K562 (cell line): ENCODE results near the gene RNF25. TPM values are rescaled to one million over a fixed set of nuclear protein-coding genes. Genes with fewer than 3 reads are reported as not detected.
A peak's percentile ranks its signal among the peaks of the same experiment; 100 is the strongest.

Experiments
- ATAC-seq: fragments of 200-7000 bp; cut with Tn5 transposase; 3 replicates; pipeline ENCODE4 v1.9.1; 2020; ENCODE audit warnings: moderate library complexity
- BruUV-seq: library from RNA; stranded (reverse); fragments of 400-500 nt; replicated peaks from 2 replicates; lab custom pipeline; 2021; lab: Mats Ljungman, UMichigan
- CTCF ChIA-PET: fragments of 300-600 bp; formaldehyde crosslinking; extraction: SDS; loops from one replicate; lab custom pipeline; 2021; ENCODE audit warnings: low intra/inter-chr PET ratio; lab: Yijun Ruan, JAX
- POLR2A ChIA-PET: fragments of 300-600, 350-650 bp; sonication (Branson Sonifier 250); formaldehyde crosslinking; extraction: SDS; loops from one replicate; lab custom pipeline; 2021; ENCODE audit warnings: antibody characterized with exemption, inconsistent platforms; lab: Yijun Ruan, JAX
- DNase-seq, 4 experiments: peaks; one replicate each; pipeline versions ENCODE4 v3.0.0 to v3.0.0-alpha.2; 2011 to 2018; ENCODE audit warnings: low spot score in 3 of 4, mixed read lengths in 3 of 4; ENCODE audit errors: extremely low read depth in 1 of 4
- FAIRE-seq: peaks from 2 replicates; lab custom pipeline; 2011; peaks lifted over from hg19 to GRCh38; lab: Jason Lieb, UNC
- H2AFZ ChIP-seq: 2 replicates; pipeline ENCODE4 v1.6.0; 2011; ENCODE audit warnings: low read depth, low read length, control low read depth, inconsistent platforms
- H3K27ac ChIP-seq: fragments of 200-600 bp; 3 replicates; pipeline ENCODE4 v1.8.0; 2011; ENCODE audit warnings: low read depth, mild to moderate bottlenecking, control low read depth, inconsistent platforms, low read length, moderate library complexity, mixed read lengths; ENCODE audit errors: extremely low read depth
- H3K27me3 ChIP-seq, 2 experiments: fragments of 300-600 bp in 1 of 2; 2 replicates in 1 of 2; 3 replicates in 1 of 2; pipeline versions ENCODE4 v1.6.0 to v1.8.0; 2011; ENCODE audit warnings: inconsistent platforms in 2 of 2, low read length in 2 of 2, mild to moderate bottlenecking in 1 of 2, mixed read lengths in 1 of 2, moderate library complexity in 1 of 2; ENCODE audit not compliant: control insufficient read depth in 2 of 2, insufficient read depth in 2 of 2
- H3K36me3 ChIP-seq: fragments of 300-600 bp; 3 replicates; pipeline ENCODE4 v1.8.0; 2011; ENCODE audit warnings: mild to moderate bottlenecking, low read length, inconsistent platforms; ENCODE audit not compliant: control insufficient read depth, insufficient read depth
- H3K4me1 ChIP-seq, 2 experiments: fragments of 200-600 bp in 1 of 2; replicated peaks in 1 of 2; 2 replicates in 1 of 2; 3 replicates in 1 of 2; pipeline versions ENCODE4 v1.5.1 to v1.8.0; 2011; ENCODE audit warnings: inconsistent platforms in 2 of 2, low read length in 2 of 2, mild to moderate bottlenecking in 1 of 2, mixed read lengths in 1 of 2, moderate library complexity in 1 of 2; ENCODE audit not compliant: control insufficient read depth in 2 of 2, insufficient read depth in 2 of 2
- H3K4me2 ChIP-seq: 2 replicates; pipeline ENCODE4 v1.6.1; 2011; ENCODE audit warnings: low read length, control low read depth, inconsistent platforms, mixed read lengths; ENCODE audit not compliant: insufficient read depth
- H3K4me3 ChIP-seq: fragments of 200-600 bp; sonication (generic), shearing (Covaris generic); 2 replicates; pipeline ENCODE4 v1.5.1; 2016; ENCODE audit warnings: control low read depth, inconsistent platforms
- H3K79me2 ChIP-seq: fragments of 200-600 bp; 3 replicates; pipeline ENCODE4 v1.8.0; 2011; ENCODE audit warnings: low read length, inconsistent platforms; ENCODE audit not compliant: control insufficient read depth, insufficient read depth
- H3K9ac ChIP-seq, 2 experiments: 2 replicates each; pipeline versions ENCODE4 v1.6.0 to v1.6.1; 2011; ENCODE audit warnings: low read depth in 2 of 2, low read length in 2 of 2, control low read depth in 1 of 2, inconsistent platforms in 1 of 2, mild to moderate bottlenecking in 1 of 2, mixed read lengths in 1 of 2; ENCODE audit not compliant: insufficient read depth in 1 of 2
- H3K9me1 ChIP-seq: one replicate; pipeline ENCODE4 v1.6.0; 2011; ENCODE audit warnings: inconsistent platforms, mild to moderate bottlenecking, low read length, moderate library complexity; ENCODE audit not compliant: control insufficient read depth, insufficient read depth
- H3K9me3 ChIP-seq: replicated peaks from 2 replicates; pipeline ENCODE4 v1.5.1; 2011; ENCODE audit warnings: low read depth, low read length, inconsistent platforms; ENCODE audit not compliant: control insufficient read depth, insufficient read depth
- H4K20me1 ChIP-seq: replicated peaks from 2 replicates; pipeline ENCODE4 v1.6.1; 2011; ENCODE audit warnings: low read length, inconsistent platforms, mixed read lengths; ENCODE audit not compliant: control insufficient read depth, insufficient read depth
- ATF1 ChIP-seq, 2 experiments: fragments of 450-650 bp in 1 of 2; IDR thresholded peaks; 2 replicates each; pipeline ENCODE4 v1.6.1; 2016; ENCODE audit warnings: missing compliant biosample characterization in 1 of 2, missing genetic modification characterization in 1 of 2
- CREBBP ChIP-seq: IDR thresholded peaks from one replicate; pipeline ENCODE4 v1.6.1; 2012; ENCODE audit warnings: low read depth, mild to moderate bottlenecking, control low read depth, inconsistent platforms, low read length
- CREM ChIP-seq: IDR thresholded peaks from 2 replicates; pipeline ENCODE4 v1.6.1; 2014; ENCODE audit warnings: antibody characterized with exemption, low read depth
- FOXA1 ChIP-seq: fragments of 450-650 bp; IDR thresholded peaks from 2 replicates; pipeline ENCODE4 v1.6.1; 2016; ENCODE audit warnings: mild to moderate bottlenecking, borderline replicate concordance
- HIVEP1 ChIP-seq: fragments of 250-450 bp; sonication (Bioruptor Pico); IDR thresholded peaks from 2 replicates; pipeline ENCODE4 v1.4.0; 2020; ENCODE audit warnings: mild to moderate bottlenecking
- HNRNPUL1 ChIP-seq: fragments of 200-400 bp; formaldehyde crosslinking; IDR thresholded peaks from 2 replicates; pipeline ENCODE4 v1.6.1; 2017; ENCODE audit warnings: low read length
- KHSRP ChIP-seq: fragments of 450-650 bp; IDR thresholded peaks from 2 replicates; pipeline ENCODE4 v1.6.1; 2017
- MBD1 ChIP-seq: fragments of 250-450 bp; sonication (Bioruptor Pico); IDR thresholded peaks from 2 replicates; pipeline ENCODE4 v1.8.0; 2022; ENCODE audit warnings: inconsistent platforms
- MCM7 ChIP-seq, 2 experiments: fragments of 450-650 bp; IDR thresholded peaks; 2 replicates each; pipeline ENCODE4 v1.6.1; 2016 to 2018
- NFIX ChIP-seq: fragments of 250-450 bp; sonication (Bioruptor Pico); IDR thresholded peaks from 2 replicates; pipeline ENCODE4 v1.4.0; 2020; ENCODE audit warnings: low read depth, mild to moderate bottlenecking, moderate library complexity
- NFRKB ChIP-seq: fragments of 450-650 bp; IDR thresholded peaks from 2 replicates; pipeline ENCODE4 v1.6.1; 2016; ENCODE audit warnings: low read depth
- NR2C1 ChIP-seq, 2 experiments: fragments of 450-650 bp; IDR thresholded peaks; 2 replicates each; pipeline ENCODE4 v1.6.1; 2017; ENCODE audit warnings: mild to moderate bottlenecking in 2 of 2, antibody characterized with exemption in 1 of 2, inconsistent platforms in 1 of 2, missing compliant biosample characterization in 1 of 2, missing genetic modification characterization in 1 of 2
- SMARCC2 ChIP-seq: fragments of 450-650 bp; IDR thresholded peaks from 2 replicates; pipeline ENCODE4 v1.6.1; 2017; ENCODE audit warnings: antibody characterized with exemption, moderate library complexity, mild to moderate bottlenecking, low read depth
- ZC3H8 ChIP-seq: fragments of 450-650 bp; IDR thresholded peaks from 2 replicates; pipeline ENCODE4 v1.6.1; 2017
- WGBS: fragments of 100-300 bp; shearing (Covaris generic); methylation state at CpG from one replicate; pipeline ENCODE4 v1.1.6; 2016; ENCODE audit warnings: low coverage, mixed read lengths; ENCODE audit not compliant: insufficient coverage; ENCODE audit errors: missing lambda C conversion rate; 5-methylcytosine and 5-hydroxymethylcytosine counted together
- in situ Hi-C: fragments of 300-500 bp; cut with MboI; formaldehyde crosslinking; loops from 4 replicates; pipeline ENCODE4 v1.15.0; 2018; ENCODE audit warnings: inconsistent platforms, mixed read lengths
- intact Hi-C: fragments of 100-400 bp; cut with micrococcal nuclease; formaldehyde crosslinking; loops from 2 replicates; pipeline ENCODE4 v1.14.2; 2022
- polyA plus RNA-seq, 8 experiments: library from polyadenylated mRNA; depleted of rRNA in 4 of 8; stranded (reverse) in 5 of 8; unstranded in 3 of 8; fragments of >200 nt; fragmentation: Nextera tagmentation in 2 of 8; fragmentation: Illumina TruSeq in 1 of 8; extraction: Ambion mirVana in 2 of 8; extraction: Trizol in 1 of 8; gene quantifications; 2 replicates each; pipeline versions ENCODE4 v1.2.1 to v1.2.3, GENCODE V29; 2011 to 2014; ENCODE audit warnings: inconsistent platforms in 1 of 8, missing spikeins in 1 of 8
- total RNA-seq, 7 experiments: library from RNA; depleted of rRNA in 6 of 7; stranded (reverse); fragments of >200 nt in 6 of 7; fragmentation: Illumina TruSeq in 2 of 7; extraction: Trizol in 2 of 7; gene quantifications; 2 replicates each; pipeline versions ENCODE4 v1.2.1 to v1.2.3, GENCODE V29; 2011 to 2021; ENCODE audit warnings: low replicate concordance in 1 of 7

The RNF25 gene
- total and polyA plus RNA-seq, 9 of the 15 experiments (the other 6 are each of a cell fraction or from before 2014, with no cell fraction given), result 2.3 to 49.8 (median 20.5) TPM

GRCh38 chr2:218694405-218695145 is 22.8 kb upstream of the RNF25 start:
- Histone ChIP-seq H3K4me1 (no peaks in the 10 kb centered on the region), H3K9me3 (no peaks in the 10 kb centered on the region), H3K36me3 (no peaks in the 10 kb centered on the region), H3K4me2 (no peak overlapping the region), H3K4me3 (no peak overlapping the region), H3K27me3 (no peaks in the 10 kb centered on the region), H3K9ac (no peak overlapping the region), H3K79me2 (no peaks in the 10 kb centered on the region), H2AFZ (no peak overlapping the region), H4K20me1 (no peaks in the 10 kb centered on the region), H3K27ac (no peak overlapping the region), H3K9me1 (no peaks in the 10 kb centered on the region)
- intact Hi-C loops (no loop called here), in situ Hi-C loops (no loop called here)
- FAIRE-seq (no peak), DNase-seq (no peak), ATAC-seq (no peak)
- no peak for TF ChIP-seq KHSRP
- no peak for TF ChIP-seq NFRKB
- peak; percentile 49 for TF ChIP-seq NR2C1 (IDR thresholded peaks at IDR 0.05)
- 0 out of 2 replicates have a peak, but pooled peaks have one; percentile 35 for TF ChIP-seq NR2C1 (tag; IDR thresholded peaks at IDR 0.05)
- ChIA-PET CTCF (no interaction called here), POLR2A (no interaction called here)
- WGBS, result 67% methylated on average over 1 of the region's 3 CpGs
- BruUV-seq, result no TSS peak

DNA sequence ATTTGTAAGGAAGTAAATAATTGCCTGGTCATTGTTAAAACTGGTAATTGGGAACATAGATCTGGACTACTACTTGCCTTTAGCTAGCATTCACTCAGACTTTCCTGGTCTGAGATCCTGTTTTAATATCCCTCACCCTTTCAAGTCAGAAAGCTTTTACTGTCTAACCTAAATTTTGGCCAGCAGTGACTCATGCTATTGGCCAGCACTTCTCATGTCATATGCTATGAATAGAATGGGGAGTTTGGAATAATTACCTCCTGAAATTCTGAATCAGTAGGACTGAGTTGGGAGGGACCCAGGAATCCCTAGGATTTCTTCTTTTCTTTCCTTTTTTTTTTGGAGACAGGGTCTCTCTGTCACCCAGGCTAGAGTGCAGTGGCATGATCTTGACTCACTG is 19.4 kb upstream of the RNF25 start:
- DNase-seq, result no peak
- in situ Hi-C loops, result no loop called here
- Histone ChIP-seq H3K36me3 (no peaks in the 10 kb centered on the region), H3K9ac (no peak overlapping the region), H3K4me2 (no peak overlapping the region), H3K27me3 (no peaks in the 10 kb centered on the region), H3K4me3 (no peak overlapping the region), H3K9me3 (no peaks in the 10 kb centered on the region), H2AFZ (no peak overlapping the region), H3K4me1 (0 out of 5 replicates have a peak, but pooled peaks cover 0 to 2% of the 10 kb centered on the region in 2 experiments), H3K9me1 (no peaks in the 10 kb centered on the region), H3K27ac (no peak overlapping the region), H4K20me1 (no peaks in the 10 kb centered on the region), H3K79me2 (no peaks in the 10 kb centered on the region)
- ChIA-PET POLR2A (interaction anchor here (0.6 kb wide), 1 partner anchor 593 kb away, joined by 3 read pairs; no protein-coding TSS in a partner anchor), CTCF (no interaction called here)
- no peak for ATAC-seq
- FAIRE-seq, result no peak
- intact Hi-C loops, result no loop called here
- BruUV-seq, result no TSS peak
- TF ChIP-seq FOXA1 (no peak), CREBBP (no peak), MCM7 (IDR thresholded peaks at IDR 0.05) (no peak), MBD1 (CRISPR knock-in tag) (no peak), HNRNPUL1 (no peak), ZC3H8 (no peak), ATF1 (CRISPR knock-in tag; IDR thresholded peaks at IDR 0.05) (no peak), ATF1 (tag; IDR thresholded peaks at IDR 0.05) (no peak), CREM (no peak), HIVEP1 (CRISPR knock-in tag) (no peak), SMARCC2 (no peak), KHSRP (no peak), NFIX (CRISPR knock-in tag) (no peak)
